Measurements from ENCODE around the gene GTPBP4. TPM values are rescaled to one million over a fixed set of nuclear protein-coding genes. Genes with fewer than 3 reads are reported as not detected.

The GTPBP4 gene
- total RNA-seq, 1 experiment from 2014 or later: 163 TPM

- BruUV-seq (replicated peaks): no TSS peak
- intact Hi-C loops (cut with micrococcal nuclease; ENCODE audit: unreplicated experiment): no loop called here
Observed at GRCh38 chr10:964321-964987, 23.8 kb upstream of the GTPBP4 start.

GRCh38 chr10:964988-965417 lies 23.2 kb upstream of the GTPBP4 start:
- no peak for TF ChIP-seq CTCF (conservative IDR thresholded peaks at IDR 0.05; ENCODE audit: low read depth, low read length)
- no peak for TF ChIP-seq EZH2 (IDR thresholded peaks at IDR 0.05; ENCODE audit: borderline replicate concordance, low read depth, low read length, poor library complexity, severe bottlenecking)
- POLR2A ChIA-PET (ENCODE audit: low non-redundant PET): no interaction called here
- no peak overlapping the region for H3K27ac ChIP-seq (ENCODE audit: low read depth, low read length, poor library complexity, severe bottlenecking)

More at GRCh38 chr10:964321-964987, 23.8 kb upstream of the GTPBP4 start:
- H3K27me3 ChIP-seq (replicated peaks; ENCODE audit: insufficient read depth, low read depth, low read length, poor library complexity): peaks cover 4% of the 10 kb centered on the region
- ChIA-PET POLR2A (ENCODE audit: low non-redundant PET) (no interaction called here), CTCF (no interaction called here)
- H3K27ac ChIP-seq (ENCODE audit: low read depth, low read length, poor library complexity, severe bottlenecking): no peak overlapping the region
- DNase-seq (ENCODE audit: low spot score): no peak
- no peaks in the 10 kb centered on the region for H3K36me3 ChIP-seq (ENCODE audit: insufficient read depth, low read length, poor library complexity, severe bottlenecking)
- TF ChIP-seq CTCF (conservative IDR thresholded peaks at IDR 0.05; ENCODE audit: low read depth, low read length): no peak
- no peak for TF ChIP-seq EZH2 (IDR thresholded peaks at IDR 0.05; ENCODE audit: borderline replicate concordance, low read depth, low read length, poor library complexity, severe bottlenecking)
- H3K9me3 ChIP-seq (ENCODE audit: low read depth, low read length, poor library complexity, severe bottlenecking): no peaks in the 10 kb centered on the region
- no peaks in the 10 kb centered on the region for H3K4me1 ChIP-seq (ENCODE audit: insufficient read depth, low read length, poor library complexity, severe bottlenecking)
- no peak overlapping the region for H3K4me3 ChIP-seq (ENCODE audit: low read depth, low read length, poor library complexity, severe bottlenecking)

GRCh38 chr10:966466-967235 lies 21.6 kb upstream of the GTPBP4 start:
- no TSS peak for BruUV-seq (replicated peaks)
- TF ChIP-seq CTCF (conservative IDR thresholded peaks at IDR 0.05; ENCODE audit: low read depth, low read length): no peak
- no peak for TF ChIP-seq EZH2 (IDR thresholded peaks at IDR 0.05; ENCODE audit: borderline replicate concordance, low read depth, low read length, poor library complexity, severe bottlenecking)
- ChIA-PET CTCF (no interaction called here), POLR2A (ENCODE audit: low non-redundant PET) (no interaction called here)
- no peaks in the 10 kb centered on the region for H3K9me3 ChIP-seq (ENCODE audit: low read depth, low read length, poor library complexity, severe bottlenecking)
- peaks cover 11% of the 10 kb centered on the region for H3K4me1 ChIP-seq (ENCODE audit: insufficient read depth, low read length, poor library complexity, severe bottlenecking)
- intact Hi-C loops (cut with micrococcal nuclease; ENCODE audit: unreplicated experiment): no loop called here
- no peak overlapping the region for H3K27ac ChIP-seq (ENCODE audit: low read depth, low read length, poor library complexity, severe bottlenecking)
- H3K36me3 ChIP-seq (ENCODE audit: insufficient read depth, low read length, poor library complexity, severe bottlenecking): no peaks in the 10 kb centered on the region
- DNase-seq (ENCODE audit: low spot score): no peak
- no peaks in the 10 kb centered on the region for H3K27me3 ChIP-seq (replicated peaks; ENCODE audit: insufficient read depth, low read depth, low read length, poor library complexity)
- no peak overlapping the region for H3K4me3 ChIP-seq (ENCODE audit: low read depth, low read length, poor library complexity, severe bottlenecking)

More at GRCh38 chr10:964988-965417, 23.2 kb upstream of the GTPBP4 start:
- H3K9me3 ChIP-seq (ENCODE audit: low read depth, low read length, poor library complexity, severe bottlenecking): no peaks in the 10 kb centered on the region
- CTCF ChIA-PET: no interaction called here
- intact Hi-C loops (cut with micrococcal nuclease; ENCODE audit: unreplicated experiment): no loop called here
- no peaks in the 10 kb centered on the region for H3K36me3 ChIP-seq (ENCODE audit: insufficient read depth, low read length, poor library complexity, severe bottlenecking)
- peaks cover under 1% of the 10 kb centered on the region for H3K27me3 ChIP-seq (replicated peaks; ENCODE audit: insufficient read depth, low read depth, low read length, poor library complexity)
- no peaks in the 10 kb centered on the region for H3K4me1 ChIP-seq (ENCODE audit: insufficient read depth, low read length, poor library complexity, severe bottlenecking)
- no peak overlapping the region for H3K4me3 ChIP-seq (ENCODE audit: low read depth, low read length, poor library complexity, severe bottlenecking)
- BruUV-seq (replicated peaks): no TSS peak
- DNase-seq (ENCODE audit: low spot score): no peak
